Medulla oblongata (tissue), 1 donor: ENCODE data around the gene EPN1.

Experiments
- DNase-seq: peaks from one replicate; pipeline ENCODE4 v3.0.0-alpha.2; 2015; ENCODE audit errors: extremely low spot score

EPN1 gene

DNA sequence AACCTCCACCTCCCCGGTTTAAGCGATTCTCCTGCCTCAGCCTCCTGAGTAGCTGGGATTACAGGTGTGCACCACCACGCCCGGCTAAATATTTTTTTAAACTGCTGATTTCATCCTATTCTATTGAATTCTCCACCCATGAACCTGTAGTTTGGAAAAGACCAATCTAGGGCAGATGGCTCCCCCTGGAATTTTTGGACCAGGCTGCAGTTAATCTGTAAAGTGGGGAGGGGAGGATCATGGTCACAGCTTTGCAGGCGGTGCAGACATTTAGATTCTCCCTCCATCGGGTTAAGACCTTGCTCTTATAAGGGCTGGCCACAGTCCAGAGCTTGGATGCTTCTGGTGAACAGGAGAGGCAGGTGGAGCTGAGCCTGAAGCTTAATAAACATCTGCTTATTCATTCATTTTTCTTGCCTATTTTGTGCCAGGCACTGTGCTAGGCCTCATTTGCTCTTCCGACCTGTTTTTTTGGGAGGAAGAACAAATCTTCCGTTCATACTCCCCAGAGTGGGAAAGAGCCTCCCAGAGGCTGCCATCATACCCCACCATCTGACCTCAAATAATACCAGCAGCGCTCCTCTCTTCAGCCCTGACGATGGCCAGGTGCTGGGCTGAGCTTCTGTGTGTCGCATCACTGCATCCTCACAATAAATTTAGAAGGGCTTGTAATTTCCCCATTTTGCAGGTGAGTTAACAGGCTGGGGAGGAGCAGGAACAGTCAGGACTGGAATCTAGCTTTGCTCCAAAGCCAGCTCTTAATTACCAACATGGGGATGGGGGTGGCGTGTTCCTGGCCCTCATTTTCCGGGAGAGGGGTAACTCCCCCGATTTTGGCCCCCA, 27.9 kb upstream of the EPN1 start:
- no peak for DNase-seq

DNA sequence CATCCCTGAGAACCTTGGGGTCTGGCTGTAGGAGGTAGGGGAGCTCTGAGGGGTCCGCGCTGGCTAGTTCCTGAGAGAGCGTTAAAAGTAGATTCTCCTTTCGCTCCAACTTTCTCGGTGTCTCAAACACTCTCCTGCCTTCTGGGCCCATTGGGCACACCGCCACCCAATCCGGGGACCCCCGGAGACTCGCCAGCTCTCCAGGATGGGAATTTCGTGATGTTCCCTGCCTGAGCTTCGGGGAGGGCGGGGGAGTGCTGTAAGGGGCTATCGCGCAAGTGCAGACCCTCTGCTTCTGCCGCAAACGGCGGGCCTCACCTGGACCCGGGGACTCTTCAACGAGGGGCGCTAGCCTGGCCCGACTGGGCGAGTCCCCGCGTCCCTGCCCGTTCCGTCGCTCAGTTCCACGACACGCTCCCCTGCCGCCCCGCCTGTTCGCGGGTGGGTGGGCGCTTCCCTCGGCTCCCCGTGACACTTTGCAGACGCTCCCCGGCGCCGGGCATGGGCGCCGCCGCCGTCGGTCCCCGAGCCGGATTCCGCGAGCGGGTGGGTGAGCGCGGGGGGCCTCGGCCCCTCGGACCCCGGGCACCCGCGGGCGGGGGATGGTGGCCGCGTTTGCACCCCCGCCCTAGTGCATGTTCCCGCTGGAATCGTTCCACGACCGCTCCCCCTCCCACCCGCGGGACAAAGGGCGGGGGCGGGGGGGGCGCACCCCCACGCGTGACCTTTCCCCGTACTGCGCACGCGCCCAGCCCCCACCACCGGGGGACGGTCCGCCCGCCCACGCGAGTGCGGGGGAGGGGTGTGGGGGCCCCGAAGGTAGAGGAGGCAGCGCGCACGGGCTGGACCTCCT, 27.1 kb upstream of the EPN1 start, which contains the start of gene CCDC106:
TSS of gene CCDC106 (plus strand) at position 481 of the 853 bp plus-strand sequence. CDS start 835 bp downstream, outside the sequence.
- DNase-seq: peak; percentile 68

DNA sequence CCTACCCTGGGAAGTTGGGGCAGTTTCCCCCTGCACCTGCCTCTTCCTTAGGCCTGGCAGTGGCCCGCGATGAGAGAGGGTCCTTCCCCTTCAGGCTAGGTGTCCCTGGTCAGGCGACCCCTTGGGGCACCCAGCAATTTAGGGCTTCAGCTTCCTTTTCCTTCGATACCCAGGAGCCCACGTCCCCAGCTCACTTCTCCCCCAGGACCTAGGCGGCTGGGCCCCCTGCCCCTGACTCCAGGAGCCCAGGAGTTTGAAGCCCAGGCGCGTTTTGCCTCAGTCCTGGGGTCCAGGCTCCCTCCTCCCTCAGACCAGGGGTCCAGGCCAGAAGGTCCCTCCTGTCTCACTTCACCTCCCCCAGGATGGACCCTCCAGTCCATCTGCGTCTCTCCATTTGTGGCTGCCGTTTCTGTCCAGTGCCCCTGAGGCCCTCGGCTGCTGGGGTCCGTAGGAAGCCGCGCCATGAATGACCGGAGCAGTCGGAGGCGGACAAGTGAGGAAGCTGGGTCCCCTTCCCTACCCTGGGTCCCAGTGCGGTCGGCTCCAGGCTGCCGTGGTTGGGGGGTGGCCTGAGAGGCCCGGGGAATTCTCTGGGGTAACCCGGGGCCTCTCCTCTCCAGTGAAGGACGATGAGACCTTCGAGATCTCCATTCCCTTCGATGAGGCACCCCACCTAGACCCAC, 26.3 kb upstream of the EPN1 start:
- no peak for DNase-seq

DNA sequence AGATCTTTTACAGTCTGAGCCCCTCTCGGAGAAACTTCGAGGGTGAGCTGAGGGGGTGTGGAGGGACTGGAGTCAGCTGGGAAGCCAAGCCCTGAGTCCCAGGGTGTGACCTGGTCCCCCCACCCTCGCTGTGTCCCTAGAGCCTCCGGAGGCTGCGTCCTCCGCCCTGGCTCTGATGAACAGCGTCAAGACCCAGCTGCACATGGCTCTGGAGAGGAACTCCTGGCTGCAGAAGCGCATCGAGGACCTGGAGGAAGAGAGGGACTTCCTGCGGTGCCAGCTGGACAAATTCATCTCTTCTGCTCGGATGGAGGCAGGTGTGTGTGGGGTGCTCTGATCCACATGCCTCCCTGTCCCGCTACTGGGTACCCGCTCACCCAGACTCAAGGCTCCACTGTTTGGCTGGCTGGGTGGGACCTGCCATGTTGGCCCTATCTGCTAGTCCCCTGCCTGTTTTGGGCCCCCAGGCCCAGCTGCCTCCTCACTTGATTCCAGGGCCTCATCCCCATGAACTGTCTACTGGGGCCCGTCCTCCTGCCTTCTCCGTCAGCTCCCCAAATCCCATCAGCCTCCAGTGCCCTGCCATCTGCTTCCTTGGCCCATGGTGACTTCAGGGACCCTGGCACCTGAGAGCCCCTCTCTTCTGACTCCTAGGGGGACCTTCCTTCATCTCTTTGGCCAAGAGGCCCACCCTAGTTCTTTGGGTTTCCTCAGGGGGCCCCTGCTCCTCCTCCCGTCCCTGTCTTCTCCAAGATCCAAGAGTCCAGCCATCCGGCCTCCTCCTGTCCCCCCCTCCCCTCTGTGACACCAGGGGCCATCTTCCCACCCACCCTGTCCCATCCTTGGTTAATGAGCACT, 25.5 kb upstream of the EPN1 start:
- no peak for DNase-seq

DNA sequence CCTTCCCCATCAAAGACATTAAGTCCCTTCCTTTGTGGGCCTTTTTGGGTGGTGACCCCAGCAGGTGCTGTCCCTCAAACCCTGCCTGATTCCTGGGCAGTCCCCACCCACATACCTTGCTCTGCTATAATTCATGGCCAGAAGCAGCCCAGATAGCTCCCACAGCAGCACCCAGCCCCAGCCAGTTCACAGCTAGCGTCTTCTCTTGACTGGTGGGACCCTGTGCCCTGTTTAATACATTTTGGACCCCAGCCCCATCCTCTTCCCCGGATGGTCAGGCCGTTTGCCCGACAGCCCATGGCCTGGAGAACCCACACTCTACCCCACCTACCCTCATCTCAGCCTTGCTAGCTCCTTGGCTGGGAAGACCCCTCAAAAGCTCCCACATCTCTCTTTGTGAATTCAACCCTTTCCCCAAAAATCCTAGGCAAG, 24.9 kb upstream of the EPN1 start:
- no peak for DNase-seq

DNA sequence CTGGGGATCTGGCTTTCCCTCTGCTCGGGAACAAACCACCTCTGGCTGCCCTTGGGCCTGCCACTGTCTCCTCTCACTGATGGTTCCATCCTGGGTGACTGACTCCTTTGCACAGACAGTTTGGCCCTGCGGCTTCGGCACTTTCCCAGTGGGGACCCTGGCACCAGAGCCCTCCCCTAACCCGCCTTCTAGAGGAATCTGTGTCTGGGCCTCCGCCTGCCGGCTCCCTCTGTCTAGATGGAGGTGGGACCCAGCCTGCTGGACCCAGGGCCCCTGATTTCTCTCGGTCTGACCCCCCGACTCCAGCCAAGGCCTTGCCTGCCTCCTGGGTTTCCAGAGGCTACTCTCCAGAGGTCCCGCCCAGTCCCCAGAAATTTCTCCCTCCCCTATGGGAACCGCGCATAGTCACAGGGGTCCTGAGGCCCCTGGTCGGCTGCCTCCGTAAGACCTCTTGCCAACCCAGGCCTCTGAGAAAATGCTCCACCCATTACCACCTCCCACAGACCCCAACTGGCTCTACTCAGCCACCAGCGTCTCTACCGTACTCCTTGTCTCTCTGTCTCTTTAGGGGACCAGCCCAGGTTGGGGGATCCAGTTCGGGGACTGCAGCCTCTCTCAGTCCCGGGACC, 24.3 kb upstream of the EPN1 start:
- no peak for DNase-seq

DNA sequence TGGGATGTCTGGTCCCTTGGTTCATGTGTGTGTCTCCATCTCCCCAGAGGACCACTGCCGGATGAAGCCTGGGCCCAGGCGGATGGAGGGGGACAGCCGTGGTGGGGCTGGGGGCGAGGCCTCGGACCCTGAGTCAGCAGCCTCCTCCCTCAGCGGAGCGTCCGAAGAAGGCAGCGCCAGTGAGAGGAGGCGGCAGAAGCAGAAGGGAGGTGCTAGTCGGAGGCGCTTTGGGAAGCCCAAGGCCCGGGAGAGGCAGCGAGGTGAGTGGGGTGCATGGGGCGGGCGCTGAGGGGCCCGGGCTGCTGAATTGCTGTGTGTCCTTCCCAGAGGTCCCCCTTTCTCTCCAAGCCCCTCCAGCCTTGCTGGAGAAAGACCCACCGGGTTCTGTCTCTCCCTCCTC, 23.8 kb upstream of the EPN1 start:
- no peak for DNase-seq

DNA sequence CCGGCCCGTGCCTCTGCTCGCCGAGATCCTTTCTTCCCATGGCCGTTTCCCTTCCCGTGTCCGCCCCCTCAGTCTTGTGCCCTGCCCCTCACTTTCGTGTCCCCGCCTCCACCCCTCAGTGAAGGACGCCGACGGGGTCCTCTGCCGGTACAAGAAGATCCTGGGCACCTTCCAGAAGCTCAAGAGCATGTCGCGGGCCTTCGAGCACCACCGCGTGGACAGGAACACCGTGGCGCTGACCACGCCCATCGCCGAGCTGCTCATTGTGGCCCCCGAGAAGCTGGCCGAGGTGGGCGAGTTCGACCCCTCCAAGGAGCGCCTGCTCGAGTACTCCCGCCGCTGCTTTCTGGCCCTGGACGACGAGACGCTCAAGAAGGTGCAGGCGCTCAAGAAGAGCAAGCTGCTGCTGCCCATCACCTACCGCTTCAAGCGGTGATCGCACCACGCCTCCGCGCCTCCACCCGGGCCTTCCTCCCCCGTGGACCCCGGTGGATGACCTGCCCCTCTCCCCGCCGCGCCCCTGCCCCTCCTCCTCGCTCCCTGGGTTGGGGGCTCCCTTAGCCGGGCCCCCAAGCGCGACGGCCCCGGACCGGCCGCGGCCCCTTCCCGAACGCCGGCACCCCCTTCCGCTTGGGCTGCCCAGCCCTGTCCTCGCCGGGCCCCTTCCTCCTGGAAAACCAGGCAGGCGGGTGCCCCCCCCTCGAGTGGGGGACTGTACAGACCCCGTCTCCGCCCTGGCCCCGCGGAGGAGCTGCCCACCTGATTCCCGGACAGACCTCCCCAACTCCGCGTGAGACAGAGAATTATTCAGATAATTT, 22.5 kb upstream of the EPN1 start:
- no peak for DNase-seq

DNA sequence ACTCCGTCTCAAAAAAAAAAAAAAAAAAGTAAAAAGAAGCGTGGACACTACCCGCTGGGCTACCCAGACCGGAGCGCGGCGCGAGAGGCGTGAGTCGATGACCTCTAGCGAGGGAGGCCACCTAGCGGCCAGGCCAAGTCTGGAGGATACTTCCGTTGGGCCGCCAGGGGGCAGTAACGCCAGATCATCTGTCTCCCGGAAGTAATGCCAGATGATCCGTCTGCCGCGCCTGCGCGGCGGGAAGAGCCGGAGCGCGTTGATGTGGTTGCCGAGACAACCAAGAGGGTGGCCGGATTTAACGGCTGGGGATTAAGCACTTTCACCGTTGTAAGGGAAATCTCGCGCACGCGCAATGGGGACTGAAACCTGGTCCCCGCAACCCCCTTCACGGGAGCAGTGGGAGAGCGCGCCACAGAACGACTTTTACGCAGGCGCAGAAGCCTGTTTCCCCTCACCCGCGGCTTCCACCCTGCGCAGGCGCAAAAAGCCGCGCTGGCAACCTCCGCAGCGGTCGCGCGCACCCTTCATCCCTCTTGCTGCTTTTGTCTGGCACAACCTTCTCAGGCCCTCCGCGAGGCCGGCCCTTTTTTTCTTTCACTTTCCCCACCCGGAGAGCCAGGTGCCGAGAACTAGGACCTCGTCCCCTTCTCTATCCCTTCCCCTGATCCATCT, 21.2 kb upstream of the EPN1 start:
- peak; percentile 99 for DNase-seq

DNA sequence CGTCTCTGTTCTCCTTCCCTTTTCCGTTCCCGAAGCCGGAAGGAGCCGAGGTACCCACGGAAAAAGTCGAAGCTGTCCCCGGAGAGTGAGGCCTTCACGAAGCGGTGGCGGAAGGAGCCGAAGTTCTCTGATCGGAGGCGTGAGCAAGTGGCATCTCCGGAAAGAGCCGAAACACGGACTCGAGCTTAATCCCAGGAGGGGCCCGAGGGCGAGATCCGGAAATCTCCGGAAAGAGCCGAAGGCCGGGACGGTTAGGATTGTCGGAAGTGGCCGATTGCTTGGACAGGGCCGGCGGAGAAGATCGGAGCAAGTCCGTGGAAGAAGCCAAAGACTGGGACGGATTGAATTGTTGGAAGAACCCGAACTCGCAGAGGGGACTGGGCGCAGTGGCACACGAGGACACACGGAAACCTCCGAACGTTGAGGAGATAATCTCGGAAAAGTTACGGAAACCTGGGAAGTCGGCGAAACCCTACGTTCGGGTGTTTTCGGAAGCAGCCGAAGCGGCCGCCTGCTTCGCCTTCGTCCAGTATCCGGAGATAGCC, 20.6 kb upstream of the EPN1 start:
- DNase-seq: peak; percentile 100

DNA sequence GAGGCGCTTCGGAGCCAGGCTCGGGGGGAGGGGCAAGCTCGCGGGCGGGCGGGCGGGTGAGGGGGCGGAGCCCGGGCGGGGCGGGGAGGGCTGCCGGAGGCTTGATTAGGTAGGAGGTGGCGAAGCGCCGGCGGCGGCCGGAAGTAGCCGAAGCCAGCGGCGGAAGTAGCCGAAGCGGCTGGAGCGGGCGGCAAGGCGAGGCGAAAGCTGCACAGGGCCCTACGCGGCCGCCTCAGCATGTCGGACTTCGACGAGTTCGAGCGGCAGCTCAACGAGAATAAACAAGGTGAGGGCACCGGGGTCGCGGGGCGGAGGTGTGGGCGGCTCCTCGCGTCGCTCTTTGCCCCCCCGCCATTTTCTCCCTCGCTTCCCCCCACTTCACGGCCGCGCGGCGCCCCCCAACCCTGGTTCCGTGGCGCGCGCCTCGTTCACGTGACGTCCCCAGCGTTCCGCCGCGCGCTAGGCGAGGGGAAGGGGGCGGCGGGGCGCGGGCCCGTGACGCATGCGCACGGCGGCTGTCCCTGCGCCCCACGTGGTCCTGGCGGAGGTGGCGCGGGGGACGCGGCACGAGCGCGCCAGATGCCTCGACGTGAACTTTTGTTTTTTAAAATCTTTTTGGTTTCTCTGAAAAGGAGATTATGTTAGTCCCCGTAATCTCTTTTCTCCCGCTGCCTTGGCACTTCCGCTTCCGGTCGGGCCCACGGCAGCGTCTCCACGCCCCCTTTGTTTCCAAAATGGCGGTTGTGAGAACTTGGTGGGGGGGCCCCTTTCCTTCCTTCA, 20.0 kb upstream of the EPN1 start, which contains the start of gene U2AF2:
TSS of gene U2AF2 (plus strand) at position 168 of the 780 bp plus-strand sequence. CDS start at position 238, 70 bp downstream.
- peak; percentile 79 for DNase-seq

DNA sequence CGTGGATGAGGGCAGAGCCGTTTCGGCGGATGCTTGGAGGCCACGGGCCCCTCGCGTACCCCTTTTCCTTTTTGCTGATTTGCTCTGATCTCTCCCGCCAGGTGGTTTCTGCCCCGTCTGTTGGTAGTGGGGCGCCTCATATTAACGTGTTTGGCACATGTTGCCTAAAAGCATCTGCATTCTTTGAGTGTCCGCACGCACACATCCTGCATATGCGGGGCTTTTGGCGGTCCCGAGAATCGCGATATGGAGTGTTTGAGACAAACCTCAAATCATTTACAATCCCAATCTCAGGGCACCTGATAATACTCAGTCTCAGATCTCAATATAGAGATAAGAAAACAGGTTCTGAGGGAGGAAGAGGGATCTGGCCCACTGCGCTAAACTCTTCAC, 19.4 kb upstream of the EPN1 start:
- DNase-seq: no peak

DNA sequence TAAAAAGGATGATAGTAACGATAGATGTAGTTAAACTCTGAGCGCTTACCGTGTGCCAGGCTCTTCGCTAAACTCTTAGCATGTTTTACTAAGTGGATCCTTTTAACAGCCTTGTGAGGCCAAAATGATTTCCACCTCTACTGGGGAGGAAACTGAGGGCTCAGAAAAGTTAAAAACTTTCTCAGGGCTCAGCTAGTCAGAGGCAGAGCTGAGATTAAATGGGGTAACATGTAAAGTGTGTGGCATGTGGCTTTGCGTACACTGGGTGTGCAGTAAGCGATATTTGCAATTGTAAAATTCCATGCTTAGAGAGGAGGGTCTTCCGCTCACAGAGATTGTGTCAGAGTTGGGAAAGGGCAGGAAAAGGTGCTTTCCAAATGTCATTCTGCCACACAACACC, 18.5 kb upstream of the EPN1 start:
- DNase-seq: no peak

DNA sequence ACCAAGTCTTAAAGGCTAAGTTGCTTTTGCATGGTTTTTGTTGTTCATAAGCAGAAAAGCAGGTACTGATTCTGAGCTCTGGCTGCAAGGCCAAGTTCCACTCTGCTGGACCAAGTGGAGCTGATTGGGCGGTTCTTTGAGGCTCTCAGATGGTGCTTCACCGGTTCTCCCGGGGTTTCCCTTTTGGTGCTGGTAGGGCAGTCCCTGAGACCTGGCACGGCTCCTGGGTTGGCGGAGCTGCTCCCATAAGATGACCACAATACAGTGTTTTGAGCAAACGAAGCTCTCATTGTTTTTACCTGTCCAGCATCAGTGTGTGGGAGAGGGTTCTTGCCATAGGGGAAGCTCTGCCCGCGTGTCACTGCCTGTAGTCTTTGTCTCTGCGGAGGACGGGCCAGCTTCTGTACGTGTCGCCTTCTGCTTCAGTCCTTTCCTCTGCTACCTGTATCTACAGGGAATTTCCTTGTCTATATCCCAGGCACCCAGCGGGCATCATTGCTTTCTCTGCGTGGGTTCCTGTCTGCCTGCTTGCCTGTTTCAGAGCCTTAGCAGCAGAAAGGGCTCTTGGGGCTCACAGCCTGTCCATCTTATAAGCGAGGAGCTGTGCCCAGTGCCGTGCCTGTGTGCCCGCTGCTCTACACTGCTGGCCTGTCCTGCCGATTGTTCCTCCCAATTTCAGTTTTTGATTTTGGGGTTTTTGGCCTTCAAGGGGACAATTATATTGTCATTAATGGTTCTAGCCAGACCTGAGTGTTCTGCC, 17.9 kb upstream of the EPN1 start:
- DNase-seq: no peak

DNA sequence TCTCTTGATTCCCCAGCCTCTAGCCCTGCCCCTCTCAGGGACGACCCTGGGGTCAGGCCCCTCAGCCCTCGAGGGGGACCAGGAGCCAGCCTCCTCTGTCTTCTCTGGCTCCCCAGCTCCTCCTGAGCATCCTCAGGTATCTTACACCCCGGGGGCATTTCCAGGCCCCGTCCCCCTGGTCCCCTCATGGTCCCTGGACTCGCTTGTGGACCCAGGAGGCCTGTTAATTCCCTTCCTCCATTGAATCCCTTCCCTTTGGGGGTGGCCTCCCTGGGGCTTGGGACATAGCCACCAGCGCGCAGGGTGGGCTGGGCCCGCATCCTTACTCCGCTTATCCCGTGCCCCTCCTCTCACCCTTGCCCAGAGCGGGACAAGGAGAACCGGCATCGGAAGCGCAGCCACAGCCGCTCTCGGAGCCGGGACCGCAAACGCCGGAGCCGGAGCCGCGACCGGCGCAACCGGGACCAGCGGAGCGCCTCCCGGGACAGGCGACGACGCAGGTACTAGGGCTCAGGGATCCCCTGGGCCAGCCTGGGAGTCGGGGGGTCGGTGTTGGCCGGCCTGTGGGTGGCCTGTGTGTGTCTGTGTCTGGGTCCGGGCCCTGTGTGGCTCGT, 16.1 kb upstream of the EPN1 start:
- DNase-seq: no peak

DNA sequence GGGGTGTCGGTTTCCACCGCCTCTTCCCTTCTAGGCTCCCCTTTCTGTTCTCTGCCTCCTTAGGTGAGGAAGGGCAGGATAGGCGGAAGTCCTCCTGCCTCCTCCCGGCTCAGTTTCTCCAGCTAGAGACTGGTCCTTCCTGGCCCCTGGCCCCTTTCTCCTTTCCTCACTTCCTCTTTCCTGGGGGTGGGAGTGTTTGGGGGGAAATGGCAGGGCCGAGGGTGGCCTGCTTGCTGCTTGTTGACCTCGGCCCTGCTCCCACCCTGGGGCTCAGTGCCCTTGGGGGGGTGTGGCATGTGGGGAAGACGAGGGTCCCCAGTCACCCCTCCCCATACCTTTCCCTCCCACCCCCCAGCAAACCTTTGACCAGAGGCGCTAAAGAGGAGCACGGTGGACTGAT, 15.2 kb upstream of the EPN1 start:
- DNase-seq: no peak

DNA sequence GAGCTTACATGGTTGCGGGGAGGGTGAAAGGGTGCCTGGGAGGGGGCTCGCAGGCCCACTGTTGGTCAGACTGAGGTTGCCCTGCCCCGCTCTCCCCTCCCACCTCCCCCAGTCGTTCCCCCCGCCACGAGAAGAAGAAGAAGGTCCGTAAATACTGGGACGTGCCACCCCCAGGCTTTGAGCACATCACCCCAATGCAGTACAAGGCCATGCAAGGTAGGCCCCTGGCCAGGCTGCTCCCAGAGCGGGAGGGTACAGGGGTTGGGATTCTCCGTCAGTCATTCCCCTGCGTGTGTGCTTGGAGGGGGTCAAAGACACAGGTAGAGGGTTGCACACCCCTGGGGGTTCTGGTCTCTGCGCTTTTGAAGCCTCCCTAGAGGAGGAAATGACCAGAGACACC, 14.6 kb upstream of the EPN1 start:
- no peak for DNase-seq
